Measurements from ENCODE around the gene LMF1.
"Not testable (repeated sequence)": the region's sequence is repeated elsewhere in the genome, so short reads cannot be mapped to it uniquely, and the experiment has no call there.

Gene LMF1

DNA sequence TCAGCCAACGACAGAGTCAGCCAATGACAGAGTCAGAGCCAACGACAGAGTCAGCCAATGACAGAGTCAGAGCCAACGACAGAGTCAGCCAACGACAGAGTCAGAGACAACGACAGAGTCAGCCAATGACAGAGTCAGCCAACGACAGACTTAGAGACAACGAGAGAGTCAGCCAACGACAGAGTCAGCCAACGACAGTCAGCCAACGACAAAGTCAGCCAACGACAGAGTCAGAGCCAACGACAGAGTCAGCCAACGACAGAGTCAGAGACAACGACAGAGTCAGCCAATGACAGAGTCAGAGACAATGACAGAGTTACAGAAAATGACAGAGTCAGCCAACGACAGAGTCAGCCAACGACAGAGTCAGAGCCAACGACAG, 22.9 kb downstream of the LMF1 start:
- DNase-seq: not testable (repeated sequence)

DNA sequence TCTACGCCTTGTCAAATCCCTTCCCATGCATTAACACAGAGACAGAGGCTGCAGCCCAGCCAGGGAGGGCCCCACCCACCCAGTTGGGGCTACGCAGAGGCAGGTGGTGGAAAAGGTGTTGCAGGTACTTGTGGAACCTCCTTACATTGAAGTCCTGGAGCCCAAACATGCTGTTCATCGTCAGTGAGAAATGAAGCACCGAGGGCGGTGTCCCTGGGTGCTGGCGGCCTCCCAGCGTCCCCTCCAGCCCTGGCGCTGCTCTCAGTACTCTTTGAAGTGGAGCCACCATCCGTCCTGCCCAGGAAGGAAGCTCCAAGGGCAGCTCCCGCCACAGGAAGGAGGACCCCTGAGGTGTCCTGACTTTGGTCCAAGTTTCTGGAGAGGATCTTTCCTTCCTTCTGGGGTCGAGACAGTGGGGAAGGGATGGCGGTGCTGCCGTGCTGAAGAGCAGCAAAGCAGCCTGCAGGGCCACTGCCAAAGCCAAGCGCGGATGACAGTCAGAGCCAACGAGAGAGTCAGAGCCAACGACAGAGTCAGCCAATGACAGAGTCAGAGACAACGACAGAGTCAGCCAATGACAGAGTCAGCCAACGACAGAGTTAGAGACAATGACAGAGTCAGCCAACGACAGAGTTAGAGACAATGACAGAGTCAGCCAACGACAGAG, 23.4 kb downstream of the LMF1 start:
- DNase-seq: no peak

DNA sequence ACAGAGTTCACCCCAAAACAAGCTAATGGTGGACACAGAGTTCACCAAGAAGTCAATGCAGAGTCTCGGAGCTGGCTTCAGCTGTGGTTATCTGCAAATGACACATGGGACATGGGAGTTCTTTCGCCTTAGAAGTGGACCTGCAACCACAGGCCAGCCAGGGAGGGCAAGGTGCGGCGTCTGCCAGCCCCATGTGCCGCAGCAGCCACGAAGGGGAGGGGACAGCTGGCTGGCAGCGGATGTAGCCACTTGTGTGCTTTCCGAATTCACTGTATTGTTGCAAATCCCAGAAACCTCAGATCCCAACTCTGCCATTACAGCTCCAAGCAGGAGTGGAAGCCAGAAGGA, 24.8 kb downstream of the LMF1 start:
- no peak for DNase-seq

DNA sequence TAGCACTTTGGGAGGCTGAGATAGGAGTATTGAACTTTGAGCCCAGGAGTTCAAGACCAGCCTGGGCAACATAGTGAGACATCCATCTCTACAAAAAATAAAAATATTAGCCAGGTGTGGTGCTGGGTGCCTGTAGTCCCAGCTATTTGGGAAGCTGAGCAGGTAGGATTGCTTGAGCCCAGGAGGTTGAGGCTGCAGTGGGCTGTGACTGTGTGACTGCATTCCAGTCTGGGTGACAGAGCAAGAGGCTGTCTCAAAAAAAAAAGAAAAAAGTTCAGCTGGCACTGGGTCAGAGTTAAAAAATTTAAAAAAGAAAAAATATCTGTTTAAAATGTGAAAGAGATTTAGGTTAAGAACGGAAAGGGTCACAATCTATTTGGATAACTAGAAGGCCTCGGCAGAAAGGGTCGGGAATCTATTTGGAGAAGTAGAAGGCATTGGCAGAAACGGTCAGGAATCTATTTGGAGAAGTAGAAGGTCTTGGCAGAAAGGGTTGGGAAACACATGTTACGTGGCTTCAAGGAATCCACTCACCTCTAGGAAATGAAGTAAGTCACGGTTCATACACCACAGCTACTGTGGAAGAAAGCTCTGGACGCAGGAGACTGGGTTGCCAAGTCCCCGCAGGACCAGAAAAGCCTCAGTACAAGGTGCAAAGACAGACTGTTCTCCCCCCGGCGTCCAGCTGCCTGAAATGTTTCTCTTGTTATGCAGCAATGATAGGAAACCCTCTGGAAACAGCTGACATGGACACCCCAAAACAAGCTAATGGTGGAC, 25.3 kb downstream of the LMF1 start:
- no peak for DNase-seq

DNA sequence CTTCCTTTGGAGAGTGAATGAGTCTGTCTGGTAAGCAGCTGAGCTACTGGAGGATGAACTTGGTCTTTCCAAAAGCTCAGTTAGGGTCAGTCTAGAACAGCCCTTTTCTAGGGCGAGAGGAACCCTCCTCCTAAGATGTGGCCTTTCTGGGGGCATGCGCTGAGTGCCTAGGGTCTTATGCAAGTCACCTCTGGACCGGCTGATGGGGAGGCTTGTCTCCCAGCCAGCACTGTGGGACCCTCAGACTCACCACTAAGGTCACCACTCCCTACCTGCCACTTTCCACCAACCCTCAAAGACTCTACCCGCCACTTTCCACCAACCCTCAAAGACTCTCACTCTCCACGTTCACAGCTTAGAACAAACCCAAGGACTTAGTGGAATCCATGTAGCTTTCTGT, 26.8 kb downstream of the LMF1 start:
- no peak for DNase-seq

DNA sequence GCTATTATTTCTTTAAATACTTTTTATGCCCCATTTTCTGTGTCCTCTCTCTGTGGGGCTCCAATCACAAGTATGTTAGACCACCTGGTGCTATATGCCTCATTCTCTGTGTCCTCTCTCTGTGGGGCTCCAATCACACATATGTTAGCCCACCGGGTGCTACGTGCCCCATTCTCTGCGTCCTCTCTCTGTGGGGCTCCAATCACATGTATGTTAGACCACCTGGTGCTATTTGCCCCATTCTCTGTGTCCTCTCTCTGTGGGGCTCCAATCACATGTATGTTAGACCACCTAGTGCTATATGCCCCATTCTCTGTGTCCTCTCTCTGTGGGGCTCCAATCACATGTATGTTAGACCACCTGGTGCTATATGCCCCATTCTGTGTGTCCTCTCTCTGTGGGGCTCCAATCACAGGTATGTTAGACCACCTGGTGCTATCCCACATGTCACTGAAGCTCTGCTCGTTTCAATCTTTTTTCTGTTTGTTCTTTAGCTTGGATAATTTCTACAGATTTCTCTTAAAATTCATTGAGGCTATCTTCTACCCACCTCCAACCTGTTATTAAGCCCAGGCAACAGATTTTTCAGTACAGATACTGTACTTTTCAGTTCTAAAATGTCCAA, 28.2 kb downstream of the LMF1 start:
- DNase-seq: no peak

DNA sequence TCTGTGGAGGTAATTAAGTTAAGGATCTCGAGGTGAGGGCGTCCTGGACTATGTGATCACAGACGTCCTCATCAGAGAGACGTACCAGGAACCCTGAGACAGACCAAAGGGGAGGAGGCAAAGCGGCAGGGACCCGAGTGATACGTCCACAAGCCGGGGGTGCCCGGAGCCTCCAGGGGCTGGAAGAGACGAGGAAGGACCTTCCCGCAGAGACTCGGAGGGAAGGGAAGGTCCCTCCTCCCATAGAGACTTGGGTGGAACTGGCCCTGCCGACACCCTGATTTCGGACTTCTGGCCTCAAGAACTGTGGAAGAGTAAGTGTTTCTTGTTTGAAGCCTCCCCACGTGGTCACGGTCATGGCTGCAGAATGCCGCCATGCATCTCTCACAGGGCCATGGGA, 30.8 kb downstream of the LMF1 start:
- no peak for DNase-seq

DNA sequence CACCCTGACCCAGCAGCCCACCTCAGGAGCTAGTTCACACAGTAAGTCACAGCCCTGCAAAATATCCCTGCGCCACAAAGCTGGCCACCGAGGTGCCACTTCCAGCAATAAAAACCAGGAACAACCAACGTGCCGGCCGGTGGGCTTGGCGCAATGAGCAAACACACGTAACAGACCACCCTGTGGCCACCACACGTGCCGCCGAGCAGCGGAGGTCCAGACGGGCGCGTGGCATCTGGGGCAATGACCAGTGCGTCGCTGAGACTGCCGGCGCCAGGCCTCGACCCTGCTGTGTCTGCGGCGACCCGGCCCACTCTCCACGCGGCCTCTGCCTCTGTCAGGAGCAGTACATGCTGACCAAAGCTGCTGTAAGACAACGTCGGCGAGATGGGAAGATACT, 31.5 kb downstream of the LMF1 start:
- no peak for DNase-seq

DNA sequence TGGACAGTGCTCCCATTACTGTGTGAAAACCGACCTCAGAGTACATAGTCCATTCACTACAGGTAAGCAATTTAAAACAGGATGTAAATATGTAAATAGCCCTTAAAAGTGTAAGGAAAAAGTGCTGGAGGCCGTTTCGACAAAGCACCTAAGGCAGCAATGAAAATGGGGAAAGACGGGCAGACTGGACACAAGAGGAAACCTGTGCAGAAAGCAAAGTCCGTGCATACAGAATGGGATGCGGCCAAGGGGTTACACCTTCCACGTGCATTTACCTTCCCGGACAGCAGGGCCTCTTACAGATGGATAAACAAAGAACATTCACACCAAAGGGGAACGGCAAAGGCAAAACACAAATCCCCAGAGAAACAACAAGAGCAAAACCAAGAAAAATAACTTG, 32.0 kb downstream of the LMF1 start:
- no peak for DNase-seq

DNA sequence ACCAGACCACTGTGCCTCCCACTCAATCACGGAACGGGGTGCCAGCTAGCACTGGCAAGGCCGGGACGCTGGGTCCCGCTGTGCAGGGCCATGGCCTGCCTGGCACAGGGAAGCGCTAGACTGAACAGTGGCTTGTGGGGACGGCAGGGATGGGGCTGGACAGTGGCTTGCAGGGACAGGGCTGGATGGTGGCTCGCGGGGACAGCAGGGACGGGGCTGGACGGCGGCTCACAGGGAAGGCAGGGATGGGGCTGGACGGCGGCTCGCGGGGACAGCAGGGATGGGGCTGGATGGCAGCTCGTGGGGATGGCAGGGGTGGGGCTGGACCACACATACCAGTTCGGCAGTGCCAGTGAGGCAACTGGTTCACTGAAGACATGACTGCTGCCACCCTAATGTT, 32.6 kb downstream of the LMF1 start:
- no peak for DNase-seq

DNA sequence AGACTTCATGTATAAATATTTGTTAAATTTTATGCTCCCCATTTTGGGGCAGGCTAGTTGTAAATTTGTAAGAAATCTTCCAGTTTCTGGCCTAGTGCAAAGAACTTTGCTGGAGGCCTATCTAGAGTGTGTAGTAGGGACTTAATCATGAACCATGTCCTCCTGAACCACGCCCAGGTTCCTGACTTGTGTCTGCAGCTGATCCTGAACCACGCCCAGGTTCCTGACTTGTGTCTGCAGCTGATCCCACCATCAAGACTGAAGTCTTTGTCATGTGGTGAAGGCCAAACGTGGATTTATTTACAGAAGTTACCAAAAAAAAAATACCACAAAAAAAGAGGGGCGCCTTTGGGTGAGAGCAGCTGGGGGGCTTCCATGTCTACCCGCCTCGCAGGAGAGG, 33.1 kb downstream of the LMF1 start:
- no peak for DNase-seq

DNA sequence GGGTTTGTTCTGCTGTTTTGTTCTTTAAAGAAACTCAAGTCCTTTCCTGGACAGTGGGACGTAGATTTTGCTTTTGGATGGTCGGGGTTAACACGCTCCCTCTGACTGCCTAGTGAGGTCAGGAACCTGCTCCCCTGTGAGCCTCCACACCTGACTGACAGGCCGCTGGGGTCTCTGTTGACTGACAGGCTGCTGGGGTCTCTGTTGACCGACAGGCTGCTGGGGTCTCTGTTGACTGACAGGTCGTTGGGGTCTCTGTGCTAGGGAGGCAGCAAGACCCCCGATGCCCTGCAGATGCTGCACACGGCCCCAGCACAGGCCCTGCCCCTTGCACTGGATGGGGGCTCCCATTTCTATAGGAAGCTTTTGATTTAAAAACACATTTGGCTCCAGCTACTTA, 33.5 kb downstream of the LMF1 start:
- no peak for DNase-seq

DNA sequence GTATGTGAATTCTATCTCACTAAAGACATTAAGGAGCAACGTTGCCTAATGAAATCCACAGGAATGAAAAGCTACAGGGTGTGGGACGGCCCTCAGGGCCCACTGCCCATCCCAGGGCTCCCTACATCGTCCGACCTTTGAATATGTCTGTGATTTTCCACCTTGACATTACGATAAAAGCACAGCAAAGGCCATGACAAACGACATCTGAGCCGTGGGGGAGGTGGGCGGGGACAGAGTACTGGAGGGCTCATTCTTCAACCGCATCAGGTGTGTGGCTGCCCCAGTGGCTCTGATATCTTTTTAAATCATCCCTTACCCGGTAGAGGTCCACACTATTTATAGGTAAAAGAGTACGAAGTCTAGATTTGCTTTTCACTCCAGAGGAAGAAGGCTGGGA, 35.1 kb downstream of the LMF1 start:
- no peak for DNase-seq

DNA sequence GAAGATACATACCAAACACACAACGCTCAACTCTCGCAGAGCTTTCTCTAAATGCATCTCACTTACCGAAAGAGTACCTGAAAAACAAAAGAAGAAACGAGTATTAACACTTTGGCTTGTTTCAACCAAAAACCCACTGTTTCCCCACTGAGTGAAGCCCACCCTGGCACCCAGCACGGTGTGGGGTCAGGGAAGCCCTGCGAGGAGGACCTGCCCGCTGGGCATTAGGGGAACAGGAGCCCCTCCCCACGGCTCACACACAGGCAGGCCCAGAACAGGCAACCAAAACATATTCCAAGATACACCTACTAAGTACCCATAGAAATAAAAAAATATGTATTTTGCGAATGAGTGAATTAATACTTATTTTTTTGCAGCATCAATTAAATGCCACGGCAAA, 36.6 kb downstream of the LMF1 start:
- no peak for DNase-seq

DNA sequence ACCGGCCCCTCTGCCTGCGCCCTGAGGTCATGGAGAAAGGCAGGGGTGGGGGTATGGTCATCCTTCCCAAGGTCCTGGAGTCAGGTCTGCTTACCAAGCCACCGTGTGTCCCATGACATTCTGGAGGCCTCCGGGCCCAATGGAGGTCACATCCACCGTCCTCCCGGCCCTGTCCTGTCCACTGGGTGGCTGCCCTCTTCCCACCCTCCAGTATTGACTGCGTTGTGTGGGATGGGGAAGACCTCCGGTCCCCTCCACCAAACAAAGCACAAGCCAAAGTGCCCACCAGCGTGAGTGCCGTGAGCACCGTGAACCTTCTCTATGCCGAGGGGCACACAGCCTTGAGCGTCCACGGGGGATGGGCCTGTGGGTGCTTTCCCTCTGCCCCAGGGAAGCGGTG, 37.2 kb downstream of the LMF1 start:
- DNase-seq: no peak

DNA sequence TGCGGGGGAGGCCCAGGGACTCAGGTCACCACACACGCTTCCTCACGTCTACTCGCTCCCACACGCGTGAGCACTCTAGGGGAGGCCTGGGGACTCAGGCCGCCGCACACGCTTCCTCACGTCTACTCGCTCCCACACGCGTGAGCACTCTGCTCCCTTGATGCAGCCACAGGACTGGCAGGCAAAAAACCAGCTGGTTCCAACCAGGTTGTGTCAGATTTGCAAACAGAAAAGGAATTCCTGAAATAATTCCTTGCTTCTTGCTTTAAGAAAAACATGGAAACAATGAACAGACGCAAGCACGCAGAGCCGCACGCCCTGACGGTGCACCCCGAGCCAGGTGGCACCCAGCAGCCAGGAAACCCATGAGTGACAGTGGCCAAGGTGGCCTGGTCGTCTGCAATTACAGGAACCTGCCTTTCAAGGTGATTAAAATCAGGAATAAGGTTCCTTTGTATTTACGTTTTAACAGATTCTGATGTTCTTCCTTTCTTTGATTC, 37.9 kb downstream of the LMF1 start:
- no peak for DNase-seq

DNA sequence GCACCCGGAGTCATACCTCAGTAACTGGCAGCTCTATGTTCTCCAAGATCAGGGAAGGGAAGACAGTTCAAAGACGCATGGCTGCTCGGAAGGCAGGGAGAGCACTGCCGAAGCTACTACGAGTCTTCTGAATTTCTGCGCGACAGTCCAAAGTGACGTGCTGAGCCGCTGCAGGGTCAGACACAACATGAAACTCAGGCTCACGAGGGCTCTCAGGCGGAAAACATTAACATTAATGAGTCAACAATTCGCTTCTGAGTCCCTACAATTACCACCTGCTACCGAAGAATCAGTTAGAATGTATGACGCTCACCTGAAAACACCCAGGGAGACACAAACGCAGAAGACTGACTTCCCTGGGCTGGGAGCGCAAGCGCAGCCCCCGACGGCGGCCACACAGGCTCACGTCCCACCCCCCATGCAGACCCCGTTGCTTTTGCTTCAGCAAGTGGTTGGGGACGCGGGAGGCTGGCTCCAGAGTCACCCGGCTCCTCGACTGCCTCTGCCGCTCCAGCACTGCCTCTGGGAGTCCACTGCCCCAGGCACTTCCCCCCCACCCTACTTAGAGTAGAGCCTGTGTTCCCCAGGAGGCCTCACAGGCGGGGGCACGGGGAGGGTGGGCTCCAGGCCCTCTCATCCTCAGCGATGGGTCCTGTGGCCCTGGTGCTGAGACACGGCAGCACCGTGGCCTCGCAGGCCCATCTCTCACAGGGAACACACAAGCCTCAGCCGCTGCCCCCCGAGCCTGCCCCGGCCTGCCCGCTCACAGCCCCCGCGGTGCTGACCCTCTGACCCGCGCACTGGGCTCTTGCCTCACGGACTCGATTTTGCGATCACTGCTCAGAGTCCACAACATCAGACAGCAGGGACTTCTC, 38.9 kb downstream of the LMF1 start:
- peak in 2 of 3 experiments; percentile 77 to 92 for DNase-seq

DNA sequence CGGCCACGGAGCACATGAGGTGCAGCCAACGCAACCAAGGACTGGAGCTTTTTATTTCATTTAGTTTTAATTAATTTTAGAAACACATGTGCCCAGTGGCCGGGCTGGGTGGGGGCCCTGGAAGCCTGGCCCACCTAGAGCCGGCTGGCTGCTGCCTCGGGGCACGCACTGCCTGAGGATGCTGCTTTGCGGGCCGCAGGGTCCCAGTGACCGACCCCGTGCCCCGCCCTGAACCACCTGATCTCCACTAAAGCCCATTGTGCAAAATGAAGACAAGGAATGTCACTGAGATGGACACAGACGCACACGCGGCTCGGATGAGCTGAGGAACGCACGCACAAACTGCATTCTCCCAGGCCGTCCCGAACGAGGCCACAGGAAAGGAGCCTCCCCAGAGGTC, 39.6 kb downstream of the LMF1 start:
- DNase-seq: no peak

DNA sequence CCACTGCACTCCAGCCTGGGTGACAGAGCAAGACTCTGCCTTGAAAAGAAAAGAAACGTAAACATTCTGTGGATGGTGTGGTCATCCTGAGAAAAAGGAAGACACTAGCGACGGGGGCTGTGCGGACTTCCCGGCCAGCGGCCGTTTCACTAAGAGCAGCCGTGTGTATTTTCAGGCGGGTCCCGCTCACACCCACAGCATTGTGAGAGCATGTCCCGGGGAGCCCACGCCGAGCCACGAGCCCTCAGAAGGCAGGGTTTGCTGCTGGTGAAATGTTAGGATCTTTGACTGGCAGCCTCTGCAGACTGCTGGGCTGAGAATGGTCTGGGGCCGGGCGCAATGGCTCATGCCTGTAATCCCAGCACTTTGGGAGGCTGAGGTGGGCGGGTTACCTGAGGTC, 40.3 kb downstream of the LMF1 start:
- DNase-seq: no peak

DNA sequence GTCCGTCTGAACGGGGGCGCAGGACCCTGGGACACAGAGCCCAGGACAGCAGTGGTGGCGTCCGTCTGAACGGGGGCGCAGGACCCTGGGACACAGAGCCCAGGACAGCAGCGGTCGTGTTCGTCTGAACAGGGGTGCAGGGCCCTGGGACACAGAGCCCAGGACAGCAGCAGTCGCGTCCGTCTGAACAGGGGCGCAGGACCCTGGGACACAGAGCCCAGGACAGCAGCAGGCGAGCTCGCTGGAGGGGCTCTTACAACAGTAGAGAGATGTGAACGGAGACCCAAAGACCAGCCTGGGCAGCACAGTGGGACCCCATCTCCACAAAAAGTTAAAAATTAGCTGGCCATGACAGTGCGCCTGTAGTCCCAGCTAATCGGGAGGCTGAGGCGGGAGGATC, 40.7 kb downstream of the LMF1 start:
- no peak for DNase-seq

DNA sequence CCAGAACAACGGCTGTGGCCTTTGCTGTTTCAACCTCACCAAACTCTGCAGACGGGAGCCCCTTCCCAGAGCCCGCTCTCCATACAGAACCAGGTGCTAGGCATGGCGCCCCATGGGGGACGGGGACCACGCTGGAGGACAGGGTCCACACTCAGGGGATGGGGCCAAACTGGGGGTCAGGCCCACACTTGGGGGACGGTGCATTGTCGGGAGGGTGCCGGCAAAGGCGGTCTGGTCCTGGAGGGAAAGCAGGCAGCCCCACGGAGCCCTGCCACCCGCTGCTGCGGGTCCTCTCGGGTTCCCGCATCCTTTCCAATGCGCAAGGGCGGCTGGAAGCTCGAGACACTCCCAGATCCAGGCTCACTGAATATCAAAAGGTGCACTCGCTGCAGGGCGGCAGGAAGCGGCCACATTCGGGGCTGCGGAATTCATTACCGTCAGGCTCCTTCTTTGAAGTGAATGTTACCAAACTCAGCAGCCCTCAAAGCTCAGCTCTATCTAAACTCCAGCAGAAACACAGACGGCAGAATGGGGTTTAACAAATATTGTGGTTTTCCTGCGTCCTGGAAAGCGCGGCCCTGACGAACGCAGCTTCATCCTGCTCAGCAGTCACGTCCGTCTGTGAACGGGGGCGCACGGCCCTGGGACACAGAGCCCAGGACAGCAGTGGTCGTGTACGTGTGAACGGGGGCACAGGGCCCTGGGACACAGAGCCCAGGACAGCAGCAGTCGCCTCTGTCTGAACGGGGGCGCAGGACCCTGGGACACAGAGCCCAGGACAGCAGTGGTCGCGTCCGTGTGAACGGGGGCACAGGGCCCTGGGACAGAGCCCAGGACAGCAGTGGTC, 41.3 kb downstream of the LMF1 start:
- DNase-seq: no peak

DNA sequence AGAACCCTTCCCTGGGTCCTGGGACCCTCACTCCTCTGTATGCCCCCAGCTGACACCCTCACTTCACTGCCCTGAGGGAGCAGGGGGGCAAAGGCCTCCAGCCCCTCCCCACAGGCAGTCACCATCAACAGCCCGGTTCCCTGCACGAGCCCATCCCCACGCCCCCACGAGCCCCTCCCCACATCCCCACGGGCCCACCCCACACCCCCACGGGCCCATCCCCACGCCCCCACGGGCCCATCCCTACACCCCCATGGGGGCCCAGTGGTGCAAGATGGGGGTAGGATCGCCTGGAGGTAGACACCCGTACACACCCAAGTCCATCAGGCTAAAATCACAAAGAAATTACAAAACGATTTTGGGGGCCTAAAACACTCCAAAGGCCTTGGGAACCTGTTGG, 42.3 kb downstream of the LMF1 start:
- no peak for DNase-seq
